ENCODE measurements around the gene DNAH2. TPM values are rescaled to one million over a fixed set of nuclear protein-coding genes. Genes with fewer than 3 reads are reported as not detected.

DNAH2 gene
- total RNA-seq, 1 donor from 2014 or later = 0.29 TPM

DNA sequence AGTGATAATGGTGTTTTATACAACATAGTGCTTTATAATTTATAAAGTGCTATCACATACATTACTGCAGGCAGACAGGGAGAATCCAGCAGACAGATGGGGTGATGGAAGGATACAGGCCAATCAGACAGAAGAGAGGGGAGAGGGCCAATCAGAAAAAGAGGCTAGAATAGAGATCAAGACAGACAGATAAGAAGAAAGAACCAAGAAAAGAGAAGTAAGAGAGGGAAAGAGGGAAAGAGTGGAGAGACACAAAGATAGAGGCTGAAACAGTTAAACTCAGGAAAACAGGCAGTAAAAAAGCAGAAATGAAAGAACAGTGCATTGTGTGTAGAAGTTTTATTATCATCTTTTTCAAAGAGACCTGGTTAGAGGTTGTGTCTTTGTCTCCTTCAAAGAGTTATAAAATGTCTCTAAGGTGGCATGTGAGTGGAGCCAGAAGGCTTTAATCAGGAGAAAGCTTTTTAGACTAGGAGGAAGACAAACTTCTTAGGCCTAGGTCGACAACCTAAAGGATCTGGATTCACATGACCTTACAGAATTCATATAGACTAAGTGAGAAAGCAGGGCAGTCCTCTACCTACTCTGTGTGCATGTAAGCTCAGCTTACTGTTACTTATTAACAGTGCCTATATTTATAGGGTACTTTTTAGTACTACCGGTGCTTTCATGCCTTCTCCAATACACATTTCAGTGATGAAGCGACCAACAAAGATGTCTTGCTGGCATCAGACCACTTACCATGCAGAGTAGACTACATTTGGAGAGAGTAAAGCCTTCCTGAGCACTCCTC, 162.7 kb downstream of the DNAH2 start:
- H3K9me3 Mint-ChIP-seq (ENCODE audit: low read depth) = no peaks in the 10 kb centered on the region
- H3K4me1 Mint-ChIP-seq (ENCODE audit: low read depth) = no peaks in the 10 kb centered on the region
- TF ChIP-seq, protein P1, sequence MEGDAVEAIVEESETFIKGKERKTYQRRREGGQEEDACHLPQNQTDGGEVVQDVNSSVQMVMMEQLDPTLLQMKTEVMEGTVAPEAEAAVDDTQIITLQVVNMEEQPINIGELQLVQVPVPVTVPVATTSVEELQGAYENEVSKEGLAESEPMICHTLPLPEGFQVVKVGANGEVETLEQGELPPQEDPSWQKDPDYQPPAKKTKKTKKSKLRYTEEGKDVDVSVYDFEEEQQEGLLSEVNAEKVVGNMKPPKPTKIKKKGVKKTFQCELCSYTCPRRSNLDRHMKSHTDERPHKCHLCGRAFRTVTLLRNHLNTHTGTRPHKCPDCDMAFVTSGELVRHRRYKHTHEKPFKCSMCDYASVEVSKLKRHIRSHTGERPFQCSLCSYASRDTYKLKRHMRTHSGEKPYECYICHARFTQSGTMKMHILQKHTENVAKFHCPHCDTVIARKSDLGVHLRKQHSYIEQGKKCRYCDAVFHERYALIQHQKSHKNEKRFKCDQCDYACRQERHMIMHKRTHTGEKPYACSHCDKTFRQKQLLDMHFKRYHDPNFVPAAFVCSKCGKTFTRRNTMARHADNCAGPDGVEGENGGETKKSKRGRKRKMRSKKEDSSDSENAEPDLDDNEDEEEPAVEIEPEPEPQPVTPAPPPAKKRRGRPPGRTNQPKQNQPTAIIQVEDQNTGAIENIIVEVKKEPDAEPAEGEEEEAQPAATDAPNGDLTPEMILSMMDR (IDR thresholded peaks at IDR 0.05; ENCODE audit: unreplicated experiment) = no peak
- H3K27ac Mint-ChIP-seq = no peak overlapping the region
- H3K27me3 Mint-ChIP-seq = no peaks in the 10 kb centered on the region
- DNase-seq (ENCODE audit: low spot score, unreplicated experiment) = no peak
- peaks cover 7% of the 10 kb centered on the region for H3K36me3 Mint-ChIP-seq (ENCODE audit: insufficient read depth)
- H3K4me3 Mint-ChIP-seq (ENCODE audit: low read depth) = no peak overlapping the region

DNA sequence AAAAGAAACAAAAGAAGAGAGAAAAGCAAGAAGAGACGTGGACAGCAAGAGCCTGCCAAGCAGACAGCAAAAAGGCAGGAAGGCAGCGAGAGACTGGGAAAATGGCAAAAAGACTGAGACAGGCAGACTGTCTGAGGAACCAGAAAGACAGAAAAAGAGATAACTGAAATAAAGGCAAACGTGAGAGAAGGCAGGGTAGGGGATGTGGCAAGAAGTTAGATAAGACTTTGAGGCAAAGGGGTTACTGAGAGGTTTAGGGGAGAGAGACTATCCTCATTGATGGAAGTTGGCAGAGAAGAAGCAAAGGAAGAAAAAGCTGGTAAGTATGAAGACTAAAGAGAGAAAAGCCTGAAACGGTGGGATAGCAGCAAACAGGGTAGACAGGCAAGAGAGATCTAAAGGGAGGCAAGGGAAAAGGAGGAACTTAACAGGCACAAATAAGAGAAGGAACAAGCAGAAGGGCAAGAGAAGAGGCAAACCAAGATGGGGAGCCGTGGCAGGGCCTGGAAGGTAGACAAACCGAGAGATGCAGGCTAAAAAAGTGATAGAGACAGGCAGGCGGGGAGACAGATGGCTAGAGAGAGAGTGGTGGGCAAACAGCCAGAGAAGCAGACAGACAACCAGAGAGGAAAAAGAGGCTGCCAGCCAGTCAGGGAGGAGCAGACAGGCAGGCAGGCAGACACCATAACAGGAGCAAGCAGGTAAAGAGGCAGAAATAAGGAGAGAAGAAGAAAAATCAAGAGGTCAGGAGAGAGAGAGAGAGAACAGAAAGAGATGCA, 163.9 kb downstream of the DNAH2 start:
- Mint-ChIP-seq H3K4me1 (ENCODE audit: low read depth) (peaks cover 2% of the 10 kb centered on the region), H3K27ac (no peak overlapping the region), H3K9me3 (ENCODE audit: low read depth) (no peaks in the 10 kb centered on the region), H3K4me3 (ENCODE audit: low read depth) (no peak overlapping the region), H3K36me3 (ENCODE audit: insufficient read depth) (peaks cover 2% of the 10 kb centered on the region), H3K27me3 (no peaks in the 10 kb centered on the region)
- TF ChIP-seq, protein P1 (IDR thresholded peaks at IDR 0.05; ENCODE audit: unreplicated experiment) = no peak
- DNase-seq (ENCODE audit: low spot score, unreplicated experiment) = no peak

DNA sequence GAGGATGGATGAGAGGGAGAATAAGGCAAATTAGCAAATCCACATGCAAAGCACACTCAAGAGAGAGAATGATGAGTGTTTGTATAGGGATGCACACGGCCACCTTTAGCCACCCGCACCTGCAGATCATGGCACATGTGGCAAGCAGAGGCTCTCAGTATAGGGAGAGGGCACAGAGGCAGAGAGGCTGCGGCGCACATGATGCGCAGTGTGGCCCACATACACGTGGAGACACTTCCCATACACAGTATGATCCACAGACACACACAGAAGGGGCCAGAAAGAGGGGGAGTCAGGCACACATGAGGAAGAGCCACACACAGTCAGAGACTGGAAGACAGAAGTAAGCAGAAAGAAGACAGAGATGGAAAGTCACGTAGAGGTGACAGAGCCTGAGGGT, 164.5 kb downstream of the DNAH2 start:
- TF ChIP-seq, protein P1 (IDR thresholded peaks at IDR 0.05; ENCODE audit: unreplicated experiment) = no peak
- Mint-ChIP-seq H3K4me1 (ENCODE audit: low read depth) (peaks cover 2% of the 10 kb centered on the region), H3K27ac (no peak overlapping the region), H3K27me3 (no peaks in the 10 kb centered on the region), H3K36me3 (ENCODE audit: insufficient read depth) (peaks cover 2% of the 10 kb centered on the region), H3K4me3 (ENCODE audit: low read depth) (no peak overlapping the region), H3K9me3 (ENCODE audit: low read depth) (no peaks in the 10 kb centered on the region)
- DNase-seq (ENCODE audit: low spot score, unreplicated experiment) = no peak

DNA sequence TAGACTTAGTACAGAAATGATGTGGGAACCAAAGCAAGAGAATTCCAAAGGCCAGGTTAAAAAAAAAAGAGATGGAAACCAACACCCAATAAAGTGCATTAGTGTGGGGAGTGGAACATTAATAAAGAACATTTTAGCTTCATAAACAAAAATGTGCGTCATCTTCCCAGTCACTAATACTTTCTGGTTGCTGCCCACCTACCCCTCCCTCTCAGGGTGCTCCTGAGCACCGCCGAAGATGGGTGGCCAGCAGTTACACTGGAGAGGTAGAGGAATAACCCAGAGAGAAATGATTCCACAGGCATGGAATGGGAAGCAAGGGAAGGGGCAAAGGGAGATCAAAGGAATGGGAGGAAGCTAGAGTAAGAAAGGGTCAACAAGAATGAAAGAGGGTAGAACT, 165.1 kb downstream of the DNAH2 start:
- Mint-ChIP-seq H3K4me1 (ENCODE audit: low read depth) (peaks cover 2% of the 10 kb centered on the region), H3K9me3 (ENCODE audit: low read depth) (no peaks in the 10 kb centered on the region), H3K4me3 (ENCODE audit: low read depth) (no peak overlapping the region), H3K27me3 (no peaks in the 10 kb centered on the region), H3K36me3 (ENCODE audit: insufficient read depth) (no peaks in the 10 kb centered on the region), H3K27ac (no peak overlapping the region)
- TF ChIP-seq, protein P1 (IDR thresholded peaks at IDR 0.05; ENCODE audit: unreplicated experiment) = no peak
- no peak for DNase-seq (ENCODE audit: low spot score, unreplicated experiment)

Other genes starting within 250 kb of the DNAH2 start
- gene ZBTB4, start 238.1 kb upstream of the DNAH2 start, total RNA-seq = 26.8 and 28.4 TPM in 2 replicates
- gene SLC35G6, start 236.3 kb upstream of the DNAH2 start, total RNA-seq = not detected in 2 replicates
- 195 and 210 TPM in 2 replicates for gene POLR2A, start 233.4 kb upstream of the DNAH2 start, total RNA-seq
- gene TNFSF12, start 168.7 kb upstream of the DNAH2 start, total RNA-seq = 9.4 and 10.7 TPM in 2 replicates
- 4.1 and 4.7 TPM in 2 replicates for gene TNFSF13, start 159.0 kb upstream of the DNAH2 start, total RNA-seq
- 58.2 and 62.5 TPM in 2 replicates for gene SENP3, start 155.8 kb upstream of the DNAH2 start, total RNA-seq
- not detected in 2 replicates for gene CD68, start 138.1 kb upstream of the DNAH2 start, total RNA-seq
- gene MPDU1, start 133.9 kb upstream of the DNAH2 start, total RNA-seq = 71.4 and 71.9 TPM in 2 replicates
- gene SOX15, start 127.7 kb upstream of the DNAH2 start, total RNA-seq = 0.93 and 1.0 TPM in 2 replicates
- gene FXR2, start 102.8 kb upstream of the DNAH2 start, total RNA-seq = 53.6 and 61.4 TPM in 2 replicates
- 108 and 120 TPM in 2 replicates for gene SAT2, start 89.9 kb upstream of the DNAH2 start, total RNA-seq
- gene SHBG, start 87.6 kb upstream of the DNAH2 start, total RNA-seq = 5.1 and 5.9 TPM in 2 replicates
- gene ATP1B2, start 66.8 kb upstream of the DNAH2 start, total RNA-seq = 1.5 and 2.1 TPM in 2 replicates
- gene TP53, start 30.3 kb upstream of the DNAH2 start, total RNA-seq = 106 and 121 TPM in 2 replicates
- 26.4 and 28.0 TPM in 2 replicates for gene WRAP53, start 29.3 kb upstream of the DNAH2 start, total RNA-seq
- gene EFNB3, start 12.5 kb upstream of the DNAH2 start, total RNA-seq = 32.3 and 34.5 TPM in 2 replicates
- 110 and 117 TPM in 2 replicates for gene KDM6B, start 116.5 kb downstream of the DNAH2 start, total RNA-seq
- gene TMEM88, start 137.3 kb downstream of the DNAH2 start, total RNA-seq = 11.3 and 15.8 TPM in 2 replicates
- 63.4 and 70.0 TPM in 2 replicates for gene NAA38, start 139.8 kb downstream of the DNAH2 start, total RNA-seq
- 16.3 and 18.2 TPM in 2 replicates for gene CYB5D1, start 140.3 kb downstream of the DNAH2 start, total RNA-seq
- 112 and 119 TPM in 2 replicates for gene CHD3, start 171.0 kb downstream of the DNAH2 start, total RNA-seq
- 1.8 and 2.3 TPM in 2 replicates for gene RNF227, start 198.5 kb downstream of the DNAH2 start, total RNA-seq
- 6.0 and 6.4 TPM in 2 replicates for gene KCNAB3, start 212.1 kb downstream of the DNAH2 start, total RNA-seq
- gene TRAPPC1, start 214.2 kb downstream of the DNAH2 start, total RNA-seq = 139 and 141 TPM in 2 replicates
- 47.7 and 51.6 TPM in 2 replicates for gene CNTROB, start 214.5 kb downstream of the DNAH2 start, total RNA-seq

Data from progenitor cell of endocrine pancreas (in vitro differentiated cells).